ENCODE data around the gene MAP2K3. TPM values are rescaled to one million over a fixed set of nuclear protein-coding genes. Genes with fewer than 3 reads are reported as not detected.
A peak's percentile ranks its signal among the peaks of the same experiment; 100 is the strongest.

The MAP2K3 gene
- total and polyA plus RNA-seq, 2 experiments from 2014 or later = 18.4 to 42.5 TPM

DNA sequence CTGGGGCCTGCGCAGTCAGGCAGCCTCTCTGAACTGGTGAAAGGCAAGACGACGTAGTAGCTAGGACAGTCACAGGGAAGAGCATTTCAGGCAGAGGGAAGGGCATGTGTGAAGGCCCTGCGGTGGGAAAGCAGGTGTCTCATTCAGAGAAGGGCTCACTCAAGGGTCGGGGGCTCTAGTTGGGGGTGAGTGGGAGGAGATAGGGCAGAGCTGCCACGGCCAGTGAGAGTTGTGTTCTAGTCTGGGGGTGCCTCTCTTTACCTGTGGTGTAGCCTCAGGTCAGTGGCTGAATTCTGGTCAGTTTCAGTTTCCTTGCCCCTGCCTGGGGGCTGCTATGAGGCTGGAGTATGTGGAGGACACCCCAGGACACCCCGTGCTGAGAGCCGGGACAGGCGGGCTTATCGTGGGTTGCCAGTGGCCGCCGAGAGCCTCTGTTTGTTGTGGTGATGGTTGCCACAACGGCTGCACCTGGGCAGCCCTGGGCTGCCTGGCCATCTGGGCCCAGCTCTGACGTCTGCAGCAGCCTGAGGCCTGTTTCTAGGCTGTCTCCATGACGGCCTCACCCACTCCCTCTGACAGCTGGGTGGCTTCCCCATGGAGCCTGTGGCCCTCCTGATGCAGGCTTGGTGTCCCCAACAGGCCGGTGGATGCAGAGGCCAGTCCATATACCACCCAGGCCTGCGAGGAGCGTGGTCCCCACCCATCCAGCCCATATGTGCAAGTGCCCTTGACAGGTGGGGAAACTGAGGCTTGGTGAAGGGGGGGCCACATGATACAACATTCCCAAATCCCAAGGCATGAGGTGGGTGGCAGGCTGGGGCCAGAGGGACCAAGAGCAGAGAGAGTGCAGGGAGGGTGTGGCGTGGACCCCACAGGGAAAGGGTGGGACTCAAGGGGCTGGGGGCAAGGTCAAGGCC lies 10.8 kb downstream of the MAP2K3 start:
- DNase-seq (ENCODE audit: low read depth in 1 of 2, low spot score in 1 of 2) = peak in 1 of 2 donors; percentile 19
- H3K27me3 ChIP-seq = peaks cover 3% of the 10 kb centered on the region
- H3K4me3 ChIP-seq = no peak overlapping the region
- no peaks in the 10 kb centered on the region for H3K9me3 ChIP-seq (ENCODE audit: low read depth)
- no peak overlapping the region for H3K27ac ChIP-seq
- TF ChIP-seq, protein P1, sequence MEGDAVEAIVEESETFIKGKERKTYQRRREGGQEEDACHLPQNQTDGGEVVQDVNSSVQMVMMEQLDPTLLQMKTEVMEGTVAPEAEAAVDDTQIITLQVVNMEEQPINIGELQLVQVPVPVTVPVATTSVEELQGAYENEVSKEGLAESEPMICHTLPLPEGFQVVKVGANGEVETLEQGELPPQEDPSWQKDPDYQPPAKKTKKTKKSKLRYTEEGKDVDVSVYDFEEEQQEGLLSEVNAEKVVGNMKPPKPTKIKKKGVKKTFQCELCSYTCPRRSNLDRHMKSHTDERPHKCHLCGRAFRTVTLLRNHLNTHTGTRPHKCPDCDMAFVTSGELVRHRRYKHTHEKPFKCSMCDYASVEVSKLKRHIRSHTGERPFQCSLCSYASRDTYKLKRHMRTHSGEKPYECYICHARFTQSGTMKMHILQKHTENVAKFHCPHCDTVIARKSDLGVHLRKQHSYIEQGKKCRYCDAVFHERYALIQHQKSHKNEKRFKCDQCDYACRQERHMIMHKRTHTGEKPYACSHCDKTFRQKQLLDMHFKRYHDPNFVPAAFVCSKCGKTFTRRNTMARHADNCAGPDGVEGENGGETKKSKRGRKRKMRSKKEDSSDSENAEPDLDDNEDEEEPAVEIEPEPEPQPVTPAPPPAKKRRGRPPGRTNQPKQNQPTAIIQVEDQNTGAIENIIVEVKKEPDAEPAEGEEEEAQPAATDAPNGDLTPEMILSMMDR (IDR thresholded peaks at IDR 0.05; ENCODE audit: low read depth, low read length) = no peak
- H3K4me1 ChIP-seq (ENCODE audit: low read depth) = no peaks in the 10 kb centered on the region
- no peaks in the 10 kb centered on the region for H3K36me3 ChIP-seq

DNA sequence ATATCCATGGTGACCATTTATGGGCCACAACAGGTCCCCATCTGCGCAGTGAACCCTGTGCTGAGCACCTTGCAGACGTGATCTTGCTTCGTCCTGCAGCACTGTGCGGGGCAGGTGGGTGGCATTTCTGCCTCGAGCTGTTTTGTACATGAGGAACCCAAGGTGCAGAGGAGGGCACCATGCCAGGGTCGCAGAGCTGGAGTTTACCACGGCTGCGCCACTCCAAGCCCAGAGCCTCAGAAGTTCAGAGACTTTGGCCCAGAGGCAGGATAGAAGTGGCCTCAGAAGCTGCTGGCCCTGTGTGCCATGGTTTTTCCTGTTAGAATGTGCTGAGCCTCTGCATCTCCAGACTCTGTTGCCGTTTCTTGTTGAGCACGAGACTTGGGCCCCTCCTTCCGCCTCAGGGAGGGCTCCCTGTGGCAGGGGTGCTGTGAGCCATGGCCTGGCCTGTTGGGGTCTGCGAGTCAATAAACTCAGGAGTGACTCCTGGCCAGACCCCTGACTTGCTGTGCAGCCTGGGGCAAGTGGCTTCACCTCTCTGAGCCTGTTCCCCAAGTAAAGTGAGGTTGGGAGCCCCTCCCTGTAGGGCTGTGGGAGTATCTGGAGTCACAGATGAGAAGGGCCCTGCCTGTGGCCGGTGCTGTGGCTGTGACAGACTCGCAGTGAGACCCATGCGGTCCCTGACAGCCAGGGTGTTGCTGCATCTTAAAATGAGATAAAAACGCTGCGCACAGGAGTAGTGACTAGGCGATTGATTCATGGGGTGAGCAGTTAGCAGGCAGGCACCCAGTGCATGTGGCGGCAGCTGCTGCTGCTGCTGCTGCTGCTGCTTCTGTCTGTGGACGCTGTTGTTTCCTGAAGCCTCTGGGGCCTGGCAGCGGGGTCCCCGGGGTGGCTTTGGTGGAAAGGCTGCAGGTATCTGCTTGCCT lies 11.8 kb downstream of the MAP2K3 start:
- no peak for DNase-seq (ENCODE audit: low read depth in 1 of 2, low spot score in 1 of 2)
- TF ChIP-seq, protein P1 (IDR thresholded peaks at IDR 0.05; ENCODE audit: low read depth, low read length) = no peak
- no peaks in the 10 kb centered on the region for H3K4me1 ChIP-seq (ENCODE audit: low read depth)

DNA sequence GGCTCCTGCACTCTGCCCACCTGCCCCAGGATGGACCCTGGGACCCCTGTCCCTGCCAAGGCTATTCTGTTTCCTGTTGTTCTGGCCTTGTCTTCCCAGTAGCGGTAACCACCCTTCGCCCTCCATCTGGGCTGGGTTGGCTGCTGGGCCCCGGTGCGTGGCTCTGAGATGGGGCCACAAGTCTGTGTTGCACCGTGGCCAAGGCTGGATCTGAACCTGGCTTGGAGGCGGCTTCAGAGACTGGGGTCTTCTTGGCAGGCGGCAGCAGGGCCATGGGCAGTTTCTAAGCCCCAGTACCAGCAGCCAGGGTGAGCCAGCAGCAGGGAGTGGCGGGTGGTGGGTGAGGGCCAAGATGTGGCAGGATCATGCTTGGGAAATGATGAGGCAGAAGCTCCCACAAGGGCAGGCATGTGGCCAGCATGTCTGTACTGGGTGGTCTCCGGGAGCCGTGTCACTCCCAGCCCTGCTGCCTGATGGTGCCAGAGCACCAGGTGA lies 12.6 kb downstream of the MAP2K3 start:
- Histone ChIP-seq H3K4me3 (no peak overlapping the region), H3K9me3 (ENCODE audit: low read depth) (no peaks in the 10 kb centered on the region), H3K36me3 (peaks cover 4% of the 10 kb centered on the region), H3K27me3 (no peaks in the 10 kb centered on the region), H3K4me1 (ENCODE audit: low read depth) (no peaks in the 10 kb centered on the region), H3K27ac (no peak overlapping the region)
- TF ChIP-seq, protein P1 (IDR thresholded peaks at IDR 0.05; ENCODE audit: low read depth, low read length) = no peak
- no peak for DNase-seq (ENCODE audit: low read depth in 1 of 2, low spot score in 1 of 2)

More for the DNA sequence above, 11.8 kb downstream of the MAP2K3 start:
- Histone ChIP-seq H3K9me3 (ENCODE audit: low read depth) (no peaks in the 10 kb centered on the region), H3K36me3 (peaks cover 4% of the 10 kb centered on the region), H3K27ac (no peak overlapping the region), H3K27me3 (no peaks in the 10 kb centered on the region), H3K4me3 (no peak overlapping the region)

DNA sequence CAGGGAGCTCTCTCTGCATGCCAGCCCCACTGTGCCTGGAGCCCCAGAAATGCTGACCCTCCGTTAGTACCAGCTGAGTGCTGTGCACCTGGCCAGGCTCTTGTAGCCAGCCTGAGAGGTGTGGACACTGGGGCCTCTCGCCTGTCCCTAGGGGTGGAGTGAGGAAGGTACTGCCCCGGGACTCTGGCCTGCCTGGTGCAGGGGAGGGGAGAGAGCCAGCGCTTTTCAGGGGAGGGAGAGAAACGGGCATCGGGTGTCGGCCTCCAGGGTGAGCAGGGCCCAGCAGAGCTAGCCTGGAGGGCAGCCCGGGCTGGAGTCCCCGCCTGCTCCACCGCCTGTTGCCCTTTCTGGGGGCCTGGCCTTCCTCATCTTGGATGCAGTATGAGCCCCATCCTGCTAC lies 13.1 kb downstream of the MAP2K3 start:
- TF ChIP-seq, protein P1 (IDR thresholded peaks at IDR 0.05; ENCODE audit: low read depth, low read length) = no peak
- no peak for DNase-seq (ENCODE audit: low read depth in 1 of 2, low spot score in 1 of 2)
- Histone ChIP-seq H3K27me3 (no peaks in the 10 kb centered on the region), H3K9me3 (ENCODE audit: low read depth) (no peaks in the 10 kb centered on the region), H3K27ac (no peak overlapping the region), H3K4me1 (ENCODE audit: low read depth) (no peaks in the 10 kb centered on the region), H3K4me3 (no peak overlapping the region), H3K36me3 (peaks cover 4% of the 10 kb centered on the region)

Measured in cardiac muscle cell (in vitro differentiated cells and primary cell).